ENCODE data around the gene RFC5. TPM values are rescaled to one million over a fixed set of nuclear protein-coding genes. Genes with fewer than 3 reads are reported as not detected.

The RFC5 gene
- total and polyA plus RNA-seq, 10 of the 15 experiments (the other 5 are each of a cell fraction or from before 2014, with no cell fraction given): 30.9 to 73.3 (median 53.5) TPM

DNA sequence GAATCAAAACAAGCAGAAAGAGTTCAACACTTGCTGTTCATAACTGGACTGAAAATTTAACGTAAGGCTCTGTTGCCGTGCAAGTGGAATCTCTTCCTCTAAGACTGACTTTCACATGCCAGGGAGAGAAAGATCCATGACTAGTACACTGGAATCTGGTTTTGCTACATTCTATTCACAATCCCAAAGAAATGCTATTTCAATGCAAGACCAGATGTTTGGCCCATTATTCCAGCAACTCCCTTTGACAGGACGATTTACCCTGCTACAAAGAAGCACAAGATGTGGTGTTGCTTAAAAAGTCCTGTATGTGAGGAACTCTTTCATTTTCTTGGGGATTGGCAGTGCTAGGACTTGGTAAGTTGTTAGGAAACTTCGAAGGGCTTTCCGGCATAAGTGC lies 17.4 kb downstream of the RFC5 start (continued):
- TF ChIP-seq MEF2B (IDR thresholded peaks at IDR 0.05; ENCODE audit: partially characterized antibody, poor library complexity, severe bottlenecking) (no peak), SRF (IDR thresholded peaks at IDR 0.05; ENCODE audit: low read depth in 2 of 2, low read length in 2 of 2) (no peak)

- H3K4me3 ChIP-seq: no peak overlapping the region
- peaks cover 6% of the 10 kb centered on the region; the same call in 2 of the 3 replicates for H3K9me3 ChIP-seq (replicated peaks; ENCODE audit: control insufficient read depth, insufficient read depth, low read length)
- H4K20me1 ChIP-seq (ENCODE audit: control insufficient read depth, insufficient read depth): no peaks in the 10 kb centered on the region
- DNase-seq (ENCODE audit: low read depth, low spot score) (no peak), ATAC-seq (peak; percentile 27), FAIRE-seq (peak; percentile 31)
- ChIA-PET SMC1A (ENCODE audit: uncharacterized antibody, unreplicated experiment) (interaction anchor here (0.7 to 5.4 kb wide), 8 partner anchors 14 to 185 kb away, joined by 3 to 64 read pairs (median 4); partner anchors contain the start of gene RFC5), CTCF (interaction anchor here (0.7 to 7.5 kb wide), 17 partner anchors 11 to 184 kb away, joined by 3 to 111 read pairs (median 5); partner anchors contain the start of gene RFC5), RAD21 (ENCODE audit: unreplicated experiment) (interaction anchor here (0.6 to 2.7 kb wide), 8 partner anchors 21 to 177 kb away, joined by 3 to 24 read pairs (median 7); no protein-coding TSS in a partner anchor), POLR2A (interaction anchor here (1.3 to 2.2 kb wide), 4 partner anchors 11 to 160 kb away, joined by 3 to 6 read pairs (median 5); no protein-coding TSS in a partner anchor)
- peak; percentile 28; the same call in 1 of the 2 replicates for TF ChIP-seq RAD21 (IDR thresholded peaks at IDR 0.05; ENCODE audit: insufficient read depth, low read depth, low read length)
- no peak for TF ChIP-seq CHD4 (IDR thresholded peaks at IDR 0.05)
- TF ChIP-seq, protein P1, sequence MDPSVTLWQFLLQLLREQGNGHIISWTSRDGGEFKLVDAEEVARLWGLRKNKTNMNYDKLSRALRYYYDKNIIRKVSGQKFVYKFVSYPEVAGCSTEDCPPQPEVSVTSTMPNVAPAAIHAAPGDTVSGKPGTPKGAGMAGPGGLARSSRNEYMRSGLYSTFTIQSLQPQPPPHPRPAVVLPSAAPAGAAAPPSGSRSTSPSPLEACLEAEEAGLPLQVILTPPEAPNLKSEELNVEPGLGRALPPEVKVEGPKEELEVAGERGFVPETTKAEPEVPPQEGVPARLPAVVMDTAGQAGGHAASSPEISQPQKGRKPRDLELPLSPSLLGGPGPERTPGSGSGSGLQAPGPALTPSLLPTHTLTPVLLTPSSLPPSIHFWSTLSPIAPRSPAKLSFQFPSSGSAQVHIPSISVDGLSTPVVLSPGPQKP (IDR thresholded peaks at IDR 0.05; ENCODE audit: low read depth, low read length): no peak
- TF ChIP-seq TCF3 (IDR thresholded peaks at IDR 0.05; ENCODE audit: borderline replicate concordance, insufficient read depth, low read depth, low read length): no peak
- TF ChIP-seq, protein P2, sequence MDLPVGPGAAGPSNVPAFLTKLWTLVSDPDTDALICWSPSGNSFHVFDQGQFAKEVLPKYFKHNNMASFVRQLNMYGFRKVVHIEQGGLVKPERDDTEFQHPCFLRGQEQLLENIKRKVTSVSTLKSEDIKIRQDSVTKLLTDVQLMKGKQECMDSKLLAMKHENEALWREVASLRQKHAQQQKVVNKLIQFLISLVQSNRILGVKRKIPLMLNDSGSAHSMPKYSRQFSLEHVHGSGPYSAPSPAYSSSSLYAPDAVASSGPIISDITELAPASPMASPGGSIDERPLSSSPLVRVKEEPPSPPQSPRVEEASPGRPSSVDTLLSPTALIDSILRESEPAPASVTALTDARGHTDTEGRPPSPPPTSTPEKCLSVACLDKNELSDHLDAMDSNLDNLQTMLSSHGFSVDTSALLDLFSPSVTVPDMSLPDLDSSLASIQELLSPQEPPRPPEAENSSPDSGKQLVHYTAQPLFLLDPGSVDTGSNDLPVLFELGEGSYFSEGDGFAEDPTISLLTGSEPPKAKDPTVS (IDR thresholded peaks at IDR 0.05; ENCODE audit: low read depth, low read length): no peak
- TF ChIP-seq, protein P3, sequence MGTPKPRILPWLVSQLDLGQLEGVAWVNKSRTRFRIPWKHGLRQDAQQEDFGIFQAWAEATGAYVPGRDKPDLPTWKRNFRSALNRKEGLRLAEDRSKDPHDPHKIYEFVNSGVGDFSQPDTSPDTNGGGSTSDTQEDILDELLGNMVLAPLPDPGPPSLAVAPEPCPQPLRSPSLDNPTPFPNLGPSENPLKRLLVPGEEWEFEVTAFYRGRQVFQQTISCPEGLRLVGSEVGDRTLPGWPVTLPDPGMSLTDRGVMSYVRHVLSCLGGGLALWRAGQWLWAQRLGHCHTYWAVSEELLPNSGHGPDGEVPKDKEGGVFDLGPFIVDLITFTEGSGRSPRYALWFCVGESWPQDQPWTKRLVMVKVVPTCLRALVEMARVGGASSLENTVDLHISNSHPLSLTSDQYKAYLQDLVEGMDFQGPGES (IDR thresholded peaks at IDR 0.05): no peak
- no peak for TF ChIP-seq BCL3 (IDR thresholded peaks at IDR 0.05; ENCODE audit: borderline replicate concordance, insufficient read depth, low read depth, low read length, poor library complexity, severe bottlenecking)
- peak; percentile 24; the same call in 1 of the 2 replicates for TF ChIP-seq SMC3 (IDR thresholded peaks at IDR 0.05; ENCODE audit: borderline replicate concordance, low read length)
- TF ChIP-seq, protein P4, sequence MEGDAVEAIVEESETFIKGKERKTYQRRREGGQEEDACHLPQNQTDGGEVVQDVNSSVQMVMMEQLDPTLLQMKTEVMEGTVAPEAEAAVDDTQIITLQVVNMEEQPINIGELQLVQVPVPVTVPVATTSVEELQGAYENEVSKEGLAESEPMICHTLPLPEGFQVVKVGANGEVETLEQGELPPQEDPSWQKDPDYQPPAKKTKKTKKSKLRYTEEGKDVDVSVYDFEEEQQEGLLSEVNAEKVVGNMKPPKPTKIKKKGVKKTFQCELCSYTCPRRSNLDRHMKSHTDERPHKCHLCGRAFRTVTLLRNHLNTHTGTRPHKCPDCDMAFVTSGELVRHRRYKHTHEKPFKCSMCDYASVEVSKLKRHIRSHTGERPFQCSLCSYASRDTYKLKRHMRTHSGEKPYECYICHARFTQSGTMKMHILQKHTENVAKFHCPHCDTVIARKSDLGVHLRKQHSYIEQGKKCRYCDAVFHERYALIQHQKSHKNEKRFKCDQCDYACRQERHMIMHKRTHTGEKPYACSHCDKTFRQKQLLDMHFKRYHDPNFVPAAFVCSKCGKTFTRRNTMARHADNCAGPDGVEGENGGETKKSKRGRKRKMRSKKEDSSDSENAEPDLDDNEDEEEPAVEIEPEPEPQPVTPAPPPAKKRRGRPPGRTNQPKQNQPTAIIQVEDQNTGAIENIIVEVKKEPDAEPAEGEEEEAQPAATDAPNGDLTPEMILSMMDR (IDR thresholded peaks at IDR 0.05 in 2 of 3, conservative IDR thresholded peaks at IDR 0.05 in 1 of 3; ENCODE audit: control insufficient read depth in 2 of 3, extremely low read depth in 1 of 3, insufficient read depth in 1 of 3, low read depth in 3 of 3, low read length in 3 of 3): peak in 1 of 3 experiments; percentile 36; a peak in 2 of 6 replicates
- H2AFZ ChIP-seq (ENCODE audit: control insufficient read depth, low read depth, low read length): no peak overlapping the region
- BruUV-seq (replicated peaks): no TSS peak
- peaks cover 29% of the 10 kb centered on the region for H3K4me1 ChIP-seq (ENCODE audit: control insufficient read depth, insufficient read depth, low read length)
- in situ Hi-C loops (cut with MboI): no loop called here
- peak overlapping the region; percentile 75 for H3K27ac ChIP-seq (ENCODE audit: control insufficient read depth, insufficient read depth)
- WGBS (ENCODE audit: insufficient coverage, insufficient replicate concordance, low lambda C conversion rate, missing lambda C conversion rate): 91% methylated on average over 5 of the region's 5 CpGs
- intact Hi-C loops (cut with micrococcal nuclease; ENCODE audit: unreplicated experiment): loop anchor here (2.0 kb wide), 1 partner anchor 160 kb away; no protein-coding TSS in a partner anchor
- H3K79me2 ChIP-seq (ENCODE audit: control insufficient read depth, insufficient read depth, low read length): no peaks in the 10 kb centered on the region
- H3K36me3 ChIP-seq (ENCODE audit: control insufficient read depth in 2 of 2, insufficient read depth in 2 of 2, low read length in 1 of 2): peaks cover 16 to 50% of the 10 kb centered on the region in 2 experiments
- H3K9ac ChIP-seq (ENCODE audit: control insufficient read depth, insufficient read depth, low read length): no peak overlapping the region
- H3K4me2 ChIP-seq (ENCODE audit: control insufficient read depth, insufficient read depth): peak overlapping the region; percentile 6
- H3K27me3 ChIP-seq (replicated peaks in 1 of 2; ENCODE audit: control insufficient read depth in 2 of 2, insufficient read depth in 2 of 2, low read length in 1 of 2): no peaks in the 10 kb centered on the region
Measured at GRCh38 chr12:118034429-118035189, 18.1 kb downstream of the RFC5 start.

Measured in GM12878 (cell line).